K562 (cell line): ENCODE data around the gene NEURL1B. TPM values are rescaled to one million over a fixed set of nuclear protein-coding genes. Genes with fewer than 3 reads are reported as not detected.

ENCODE experiments used
- ATAC-seq: fragments of 200-7000 bp; cut with Tn5 transposase; 3 replicates; pipeline ENCODE4 v1.9.1; 2020; ENCODE audit warnings: moderate library complexity
- BruUV-seq: library from RNA; stranded (reverse); fragments of 400-500 nt; replicated peaks from 2 replicates; lab custom pipeline; 2021; lab: Mats Ljungman, UMichigan
- CTCF ChIA-PET: fragments of 300-600 bp; formaldehyde crosslinking; extraction: SDS; loops from one replicate; lab custom pipeline; 2021; ENCODE audit warnings: low intra/inter-chr PET ratio; lab: Yijun Ruan, JAX
- POLR2A ChIA-PET: fragments of 300-600, 350-650 bp; sonication (Branson Sonifier 250); formaldehyde crosslinking; extraction: SDS; loops from one replicate; lab custom pipeline; 2021; ENCODE audit warnings: antibody characterized with exemption, inconsistent platforms; lab: Yijun Ruan, JAX
- DNase-seq, 4 experiments: peaks; one replicate each; pipeline versions ENCODE4 v3.0.0 to v3.0.0-alpha.2; 2011 to 2018; ENCODE audit warnings: low spot score in 3 of 4, mixed read lengths in 3 of 4; ENCODE audit errors: extremely low read depth in 1 of 4
- FAIRE-seq: peaks from 2 replicates; lab custom pipeline; 2011; peaks lifted over from hg19 to GRCh38; lab: Jason Lieb, UNC
- H2AFZ ChIP-seq: 2 replicates; pipeline ENCODE4 v1.6.0; 2011; ENCODE audit warnings: low read depth, low read length, control low read depth, inconsistent platforms
- H3K27ac ChIP-seq: fragments of 200-600 bp; 3 replicates; pipeline ENCODE4 v1.8.0; 2011; ENCODE audit warnings: low read depth, mild to moderate bottlenecking, control low read depth, inconsistent platforms, low read length, moderate library complexity, mixed read lengths; ENCODE audit errors: extremely low read depth
- H3K27me3 ChIP-seq, 2 experiments: fragments of 300-600 bp in 1 of 2; 2 replicates in 1 of 2; 3 replicates in 1 of 2; pipeline versions ENCODE4 v1.6.0 to v1.8.0; 2011; ENCODE audit warnings: inconsistent platforms in 2 of 2, low read length in 2 of 2, mild to moderate bottlenecking in 1 of 2, mixed read lengths in 1 of 2, moderate library complexity in 1 of 2; ENCODE audit not compliant: control insufficient read depth in 2 of 2, insufficient read depth in 2 of 2
- H3K36me3 ChIP-seq: fragments of 300-600 bp; 3 replicates; pipeline ENCODE4 v1.8.0; 2011; ENCODE audit warnings: mild to moderate bottlenecking, low read length, inconsistent platforms; ENCODE audit not compliant: control insufficient read depth, insufficient read depth
- H3K4me1 ChIP-seq, 2 experiments: fragments of 200-600 bp in 1 of 2; replicated peaks in 1 of 2; 2 replicates in 1 of 2; 3 replicates in 1 of 2; pipeline versions ENCODE4 v1.5.1 to v1.8.0; 2011; ENCODE audit warnings: inconsistent platforms in 2 of 2, low read length in 2 of 2, mild to moderate bottlenecking in 1 of 2, mixed read lengths in 1 of 2, moderate library complexity in 1 of 2; ENCODE audit not compliant: control insufficient read depth in 2 of 2, insufficient read depth in 2 of 2
- H3K4me2 ChIP-seq: 2 replicates; pipeline ENCODE4 v1.6.1; 2011; ENCODE audit warnings: low read length, control low read depth, inconsistent platforms, mixed read lengths; ENCODE audit not compliant: insufficient read depth
- H3K4me3 ChIP-seq: fragments of 200-600 bp; sonication (generic), shearing (Covaris generic); 2 replicates; pipeline ENCODE4 v1.5.1; 2016; ENCODE audit warnings: control low read depth, inconsistent platforms
- H3K79me2 ChIP-seq: fragments of 200-600 bp; 3 replicates; pipeline ENCODE4 v1.8.0; 2011; ENCODE audit warnings: low read length, inconsistent platforms; ENCODE audit not compliant: control insufficient read depth, insufficient read depth
- H3K9ac ChIP-seq, 2 experiments: 2 replicates each; pipeline versions ENCODE4 v1.6.0 to v1.6.1; 2011; ENCODE audit warnings: low read depth in 2 of 2, low read length in 2 of 2, control low read depth in 1 of 2, inconsistent platforms in 1 of 2, mild to moderate bottlenecking in 1 of 2, mixed read lengths in 1 of 2; ENCODE audit not compliant: insufficient read depth in 1 of 2
- H3K9me1 ChIP-seq: one replicate; pipeline ENCODE4 v1.6.0; 2011; ENCODE audit warnings: inconsistent platforms, mild to moderate bottlenecking, low read length, moderate library complexity; ENCODE audit not compliant: control insufficient read depth, insufficient read depth
- H3K9me3 ChIP-seq: replicated peaks from 2 replicates; pipeline ENCODE4 v1.5.1; 2011; ENCODE audit warnings: low read depth, low read length, inconsistent platforms; ENCODE audit not compliant: control insufficient read depth, insufficient read depth
- H4K20me1 ChIP-seq: replicated peaks from 2 replicates; pipeline ENCODE4 v1.6.1; 2011; ENCODE audit warnings: low read length, inconsistent platforms, mixed read lengths; ENCODE audit not compliant: control insufficient read depth, insufficient read depth
- EGR1 ChIP-seq: fragments of 450-650 bp; conservative IDR thresholded peaks from 2 replicates; pipeline ENCODE4 v1.6.1; 2017; ENCODE audit warnings: mild to moderate bottlenecking
- NR1H2 ChIP-seq: sonication (generic); formaldehyde crosslinking; IDR thresholded peaks from 2 replicates; pipeline ENCODE4 v1.4.0; 2020; ENCODE audit warnings: mild to moderate bottlenecking, missing genetic modification reagents
- ZNF436 ChIP-seq: fragments of 250-450, 450-650 bp; sonication (Bioruptor Pico); formaldehyde crosslinking; IDR thresholded peaks from 2 replicates; pipeline ENCODE4 v1.7.0; 2020; ENCODE audit warnings: mild to moderate bottlenecking
- ZNF444 ChIP-seq: fragments of 250-450 bp; sonication (Bioruptor Pico); IDR thresholded peaks from 2 replicates; pipeline ENCODE4 v1.4.0; 2020; ENCODE audit warnings: mild to moderate bottlenecking, moderate library complexity
- ZNF695 ChIP-seq: fragments of 450-650 bp; formaldehyde crosslinking; IDR thresholded peaks from 2 replicates; pipeline ENCODE4 v1.4.0; 2020; ENCODE audit warnings: mild to moderate bottlenecking, moderate library complexity
- ZNF76 ChIP-seq: fragments of 250-450 bp; sonication (Bioruptor Pico); IDR thresholded peaks from 2 replicates; pipeline ENCODE4 v1.4.0; 2020; ENCODE audit warnings: mild to moderate bottlenecking, moderate library complexity, borderline replicate concordance
- WGBS: fragments of 100-300 bp; shearing (Covaris generic); methylation state at CpG from one replicate; pipeline ENCODE4 v1.1.6; 2016; ENCODE audit warnings: low coverage, mixed read lengths; ENCODE audit not compliant: insufficient coverage; ENCODE audit errors: missing lambda C conversion rate; 5-methylcytosine and 5-hydroxymethylcytosine counted together
- in situ Hi-C: fragments of 300-500 bp; cut with MboI; formaldehyde crosslinking; loops from 4 replicates; pipeline ENCODE4 v1.15.0; 2018; ENCODE audit warnings: inconsistent platforms, mixed read lengths
- intact Hi-C: fragments of 100-400 bp; cut with micrococcal nuclease; formaldehyde crosslinking; loops from 2 replicates; pipeline ENCODE4 v1.14.2; 2022
- polyA plus RNA-seq, 8 experiments: library from polyadenylated mRNA; depleted of rRNA in 4 of 8; stranded (reverse) in 5 of 8; unstranded in 3 of 8; fragments of >200 nt; fragmentation: Nextera tagmentation in 2 of 8; fragmentation: Illumina TruSeq in 1 of 8; extraction: Ambion mirVana in 2 of 8; extraction: Trizol in 1 of 8; gene quantifications; 2 replicates each; pipeline versions ENCODE4 v1.2.1 to v1.2.3, GENCODE V29; 2011 to 2014; ENCODE audit warnings: inconsistent platforms in 1 of 8, missing spikeins in 1 of 8
- total RNA-seq, 7 experiments: library from RNA; depleted of rRNA in 6 of 7; stranded (reverse); fragments of >200 nt in 6 of 7; fragmentation: Illumina TruSeq in 2 of 7; extraction: Trizol in 2 of 7; gene quantifications; 2 replicates each; pipeline versions ENCODE4 v1.2.1 to v1.2.3, GENCODE V29; 2011 to 2021; ENCODE audit warnings: low replicate concordance in 1 of 7
- TF ChIP-seq, protein P1 (sequence below): fragments of 450-650 bp; formaldehyde crosslinking; IDR thresholded peaks from 2 replicates; pipeline ENCODE4 v1.4.0; 2020; ENCODE audit warnings: mild to moderate bottlenecking, moderate library complexity

Gene NEURL1B
- total and polyA plus RNA-seq, 9 of the 15 experiments (the other 6 are each of a cell fraction or from before 2014, with no cell fraction given): 0.04 TPM; not detected in 8

DNA sequence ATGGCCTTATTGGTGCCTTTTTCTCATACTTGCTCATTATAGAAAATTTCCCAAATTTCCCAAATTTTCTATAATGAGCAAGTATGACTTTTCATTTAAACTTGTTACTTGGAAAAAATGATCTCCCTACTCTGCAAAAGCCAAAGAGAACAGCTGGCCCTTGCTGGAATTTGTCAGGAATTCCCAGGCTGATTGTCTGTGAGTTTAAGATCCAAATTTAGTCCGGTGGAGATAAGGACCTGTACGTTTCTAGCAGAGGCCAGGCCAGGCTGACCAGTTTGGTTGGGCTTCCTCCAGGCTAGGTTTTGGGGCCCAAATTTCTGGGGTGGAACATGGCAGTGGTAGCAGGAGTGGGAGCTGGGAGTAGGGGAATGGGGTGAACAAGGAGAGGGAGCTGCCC, 51.9 kb downstream of the NEURL1B start:
- WGBS: 0% methylated on average over 2 of the region's 2 CpGs
- H3K4me2 ChIP-seq: no peak overlapping the region
- no peak overlapping the region for H3K27ac ChIP-seq
- no peak overlapping the region for H2AFZ ChIP-seq
- ChIA-PET POLR2A (interaction anchor here (0.8 kb wide), 1 partner anchor 217 kb away, joined by 4 read pairs; no protein-coding TSS in a partner anchor), CTCF (no interaction called here)
- H3K9me3 ChIP-seq: no peaks in the 10 kb centered on the region
- intact Hi-C loops (loop anchor here (10.0 kb wide), 2 partner anchors 48 to 118 kb away; partner anchors contain the start of gene NEURL1B), in situ Hi-C loops (loop anchor here (5.0 kb wide), 1 partner anchor 216 kb away; no protein-coding TSS in a partner anchor)
- DNase-seq (no peak), FAIRE-seq (no peak), ATAC-seq (no peak)
- H3K36me3 ChIP-seq: no peaks in the 10 kb centered on the region
- H4K20me1 ChIP-seq: 0 out of 2 replicates have a peak, but pooled peaks cover 10% of the 10 kb centered on the region
- BruUV-seq: no TSS peak
- peaks cover 41 to 76% of the 10 kb centered on the region in 2 experiments; a peak in 4 of 5 replicates for H3K27me3 ChIP-seq
- TF ChIP-seq ZNF76 (CRISPR knock-in tag) (no peak), ZNF695 (no peak), ZNF444 (CRISPR knock-in tag) (no peak), ZNF436 (no peak), EGR1 (no peak), NR1H2 (CRISPR knock-in tag) (no peak)
- TF ChIP-seq, protein P1, sequence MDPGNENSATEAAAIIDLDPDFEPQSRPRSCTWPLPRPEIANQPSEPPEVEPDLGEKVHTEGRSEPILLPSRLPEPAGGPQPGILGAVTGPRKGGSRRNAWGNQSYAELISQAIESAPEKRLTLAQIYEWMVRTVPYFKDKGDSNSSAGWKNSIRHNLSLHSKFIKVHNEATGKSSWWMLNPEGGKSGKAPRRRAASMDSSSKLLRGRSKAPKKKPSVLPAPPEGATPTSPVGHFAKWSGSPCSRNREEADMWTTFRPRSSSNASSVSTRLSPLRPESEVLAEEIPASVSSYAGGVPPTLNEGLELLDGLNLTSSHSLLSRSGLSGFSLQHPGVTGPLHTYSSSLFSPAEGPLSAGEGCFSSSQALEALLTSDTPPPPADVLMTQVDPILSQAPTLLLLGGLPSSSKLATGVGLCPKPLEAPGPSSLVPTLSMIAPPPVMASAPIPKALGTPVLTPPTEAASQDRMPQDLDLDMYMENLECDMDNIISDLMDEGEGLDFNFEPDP: no peak
- no peaks in the 10 kb centered on the region for H3K9me1 ChIP-seq
- H3K79me2 ChIP-seq: no peaks in the 10 kb centered on the region
- no peak overlapping the region for H3K9ac ChIP-seq
- H3K4me1 ChIP-seq: peaks cover 0 to 17% of the 10 kb centered on the region in 2 experiments; a peak in 2 of 5 replicates
- no peak overlapping the region for H3K4me3 ChIP-seq
